Activated gamma-delta T cell treated with anti-CD3 and anti-CD28 coated beads, Interleukin-2, amount 50 U/mL, for 16 hours (primary cell): ENCODE data around the gene ARID4B.
A peak's percentile ranks its signal among the peaks of the same experiment; 100 is the strongest.
"Not testable (repeated sequence)": the region's sequence is repeated elsewhere in the genome, so short reads cannot be mapped to it uniquely, and the experiment has no call there.

ENCODE experiments used
- DNase-seq: peaks from one replicate; pipeline ENCODE4 v3.0.0-alpha.2; 2020; ENCODE audit warnings: low read depth

The ARID4B gene

GRCh38 chr1:235268379-235269125 lies 59.4 kb downstream of the ARID4B start:
- DNase-seq, result no peak

GRCh38 chr1:235266967-235267366 lies 61.0 kb downstream of the ARID4B start:
- no peak for DNase-seq

- no peak for DNase-seq
Measured at GRCh38 chr1:235266325-235266724, 61.7 kb downstream of the ARID4B start.

- no peak for DNase-seq
Measured at GRCh38 chr1:235265900-235266299, 62.1 kb downstream of the ARID4B start.

- DNase-seq, result no peak
Measured at GRCh38 chr1:235264327-235264726, 63.7 kb downstream of the ARID4B start.

GRCh38 chr1:235262539-235262938 lies 65.4 kb downstream of the ARID4B start:
- DNase-seq, result no peak

GRCh38 chr1:235261243-235261642 lies 66.7 kb downstream of the ARID4B start:
- no peak for DNase-seq

GRCh38 chr1:235259133-235259778 lies 68.7 kb downstream of the ARID4B start:
- DNase-seq, result no peak

GRCh38 chr1:235258068-235258467 lies 69.9 kb downstream of the ARID4B start:
- DNase-seq, result not testable (repeated sequence)

- DNase-seq, result no peak
Measured at GRCh38 chr1:235254721-235255120, 73.3 kb downstream of the ARID4B start.

GRCh38 chr1:235253219-235253962 lies 74.6 kb downstream of the ARID4B start:
- DNase-seq, result peak; percentile 35

GRCh38 chr1:235250430-235250829 lies 77.5 kb downstream of the ARID4B start:
- no peak for DNase-seq

- DNase-seq, result no peak
Measured at GRCh38 chr1:235246022-235246948, 81.7 kb downstream of the ARID4B start.

- DNase-seq, result no peak
Measured at GRCh38 chr1:235244974-235245592, 82.9 kb downstream of the ARID4B start.

GRCh38 chr1:235240960-235241359 lies 87.0 kb downstream of the ARID4B start:
- no peak for DNase-seq

- no peak for DNase-seq
Measured at GRCh38 chr1:235239851-235240250, 88.1 kb downstream of the ARID4B start.

GRCh38 chr1:235238558-235238957 lies 89.4 kb downstream of the ARID4B start:
- no peak for DNase-seq

- no peak for DNase-seq
Measured at GRCh38 chr1:235236128-235236527, 91.9 kb downstream of the ARID4B start.

GRCh38 chr1:235229868-235230267 lies 98.1 kb downstream of the ARID4B start:
- no peak for DNase-seq

GRCh38 chr1:235227414-235227813 lies 100.6 kb downstream of the ARID4B start:
- DNase-seq, result no peak

GRCh38 chr1:235226933-235227332 lies 101.0 kb downstream of the ARID4B start:
- DNase-seq, result no peak
